ENCODE results near the gene HSD3B2.

DNA sequence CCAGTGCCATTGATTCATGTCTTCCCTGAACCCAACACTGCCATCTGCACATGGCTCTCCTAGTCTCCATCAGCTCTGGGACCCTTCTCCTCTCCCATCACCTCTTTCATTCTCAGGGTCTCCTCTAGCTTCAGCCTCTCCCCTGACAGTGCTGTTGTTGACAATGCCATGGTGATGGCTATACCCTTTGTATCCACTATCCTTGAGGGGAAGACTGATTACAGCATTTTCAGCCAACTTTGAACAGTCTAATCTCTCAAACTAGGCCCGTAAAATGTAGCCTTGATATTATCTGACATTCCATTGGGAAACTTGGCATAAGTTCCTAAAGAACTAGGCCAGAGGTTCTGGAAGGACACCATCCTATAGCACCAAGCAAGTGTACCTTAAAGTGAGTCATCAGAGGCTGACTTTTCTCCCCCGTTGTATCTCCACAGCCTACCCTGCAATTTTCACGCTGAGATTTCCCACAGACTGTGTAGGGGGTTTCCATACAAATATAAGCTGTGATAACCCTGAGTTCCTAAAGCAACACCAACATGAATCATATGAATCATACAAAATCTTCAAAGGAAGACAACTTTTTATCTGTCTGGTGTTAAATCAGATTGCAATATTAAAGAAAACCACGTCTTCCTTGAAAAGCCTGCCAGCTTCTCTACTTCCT, 40.6 kb upstream of the HSD3B2 start:
- TF ChIP-seq POLR2AphosphoS5 (IDR thresholded peaks at IDR 0.05; ENCODE audit: borderline replicate concordance, low read depth, low read length) (no peak), FOXP2 (optimal IDR thresholded peaks at IDR 0.05; ENCODE audit: control extremely low read depth, extremely low read length, insufficient read depth) (no peak), EZH2 (IDR thresholded peaks at IDR 0.05) (no peak)

Measured in SK-N-MC (cell line).